GM12872 (cell line): ENCODE measurements around the gene KIAA1958.

Source experiments
- CTCF ChIP-seq: IDR thresholded peaks from 3 replicates; pipeline ENCODE4 v1.5.1; 2011; ENCODE audit warnings: low read depth, mild to moderate bottlenecking, low read length, moderate library complexity; ENCODE audit not compliant: insufficient read depth

Gene KIAA1958

GRCh38 chr9:112502175-112502946 is 15.7 kb downstream of the KIAA1958 start:
- no peak for TF ChIP-seq CTCF

- TF ChIP-seq CTCF, result no peak
These were observed 16.5 kb downstream of the KIAA1958 start for GRCh38 chr9:112503170-112503569.

- no peak for TF ChIP-seq CTCF
These were observed 18.5 kb downstream of the KIAA1958 start for GRCh38 chr9:112505086-112505485.

GRCh38 chr9:112505607-112506006 is 19.0 kb downstream of the KIAA1958 start:
- TF ChIP-seq CTCF, result no peak

- no peak for TF ChIP-seq CTCF
These were observed 19.9 kb downstream of the KIAA1958 start for GRCh38 chr9:112506571-112506970.

- no peak for TF ChIP-seq CTCF
These were observed 20.5 kb downstream of the KIAA1958 start for GRCh38 chr9:112507001-112507680.

- no peak for TF ChIP-seq CTCF
These were observed 21.8 kb downstream of the KIAA1958 start for GRCh38 chr9:112508377-112508776.
